HG02943 (cell line): Measurements from ENCODE around the gene TMEM176B.
"Not testable (repeated sequence)": the region's sequence is repeated elsewhere in the genome, so short reads cannot be mapped to it uniquely, and the experiment has no call there.

Experiments
- ATAC-seq: cut with Tn5 transposase; IDR thresholded peaks from one replicate; pipeline ENCODE4 v1.9.1; 2021; ENCODE audit warnings: mild to moderate bottlenecking, low read depth, moderate library complexity; ENCODE audit not compliant: unreplicated experiment

Gene TMEM176B

DNA sequence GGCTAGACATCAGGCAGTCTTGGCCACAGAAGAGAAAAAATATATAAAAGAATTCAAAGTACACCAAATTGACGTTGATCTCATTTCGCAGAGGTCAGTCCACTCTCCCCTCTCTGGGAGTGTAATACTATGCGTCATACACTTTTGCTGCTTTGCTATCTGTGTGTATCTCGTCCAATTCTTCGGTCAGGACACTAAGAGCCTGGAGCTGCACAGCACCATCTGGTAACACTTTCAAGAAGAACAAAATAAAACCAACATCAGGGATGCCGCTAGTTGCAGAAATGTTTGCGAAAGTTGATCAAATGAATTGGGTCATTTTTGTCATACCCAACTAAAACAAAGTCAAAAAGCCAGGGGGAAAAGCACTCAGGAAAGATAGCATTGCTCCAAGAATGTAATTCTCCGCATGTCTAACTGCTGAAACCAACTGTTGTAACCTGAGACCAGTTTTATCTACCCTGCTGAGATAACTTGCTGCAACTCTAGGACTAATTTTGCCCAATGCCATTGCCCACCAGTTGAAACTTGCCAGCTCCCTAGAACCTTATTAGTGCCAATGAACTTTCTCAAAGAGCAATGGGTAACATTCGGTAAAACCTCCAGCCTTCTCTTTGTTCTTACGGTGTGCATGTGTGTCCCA is 23.4 kb upstream of the TMEM176B start:
- no peak for ATAC-seq

DNA sequence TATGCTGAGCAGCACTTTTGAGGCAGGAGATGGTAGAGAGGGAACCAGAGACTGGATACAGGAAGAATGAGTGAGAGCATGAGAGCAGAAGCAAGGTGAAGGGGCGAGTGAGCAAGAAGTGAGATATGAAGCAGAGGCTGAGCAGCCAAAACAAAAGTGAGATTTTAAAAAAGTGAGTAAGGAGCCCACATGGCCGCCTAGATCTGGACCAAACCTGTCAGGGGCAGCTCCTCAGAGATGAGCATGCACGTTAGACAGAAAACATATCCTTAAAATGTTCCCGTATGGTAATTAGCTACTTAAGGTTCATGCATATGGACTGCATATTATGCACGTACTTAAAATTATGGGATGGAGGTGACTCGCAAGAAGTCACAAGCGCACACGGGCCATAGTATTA is 22.9 kb upstream of the TMEM176B start:
- ATAC-seq: no peak

DNA sequence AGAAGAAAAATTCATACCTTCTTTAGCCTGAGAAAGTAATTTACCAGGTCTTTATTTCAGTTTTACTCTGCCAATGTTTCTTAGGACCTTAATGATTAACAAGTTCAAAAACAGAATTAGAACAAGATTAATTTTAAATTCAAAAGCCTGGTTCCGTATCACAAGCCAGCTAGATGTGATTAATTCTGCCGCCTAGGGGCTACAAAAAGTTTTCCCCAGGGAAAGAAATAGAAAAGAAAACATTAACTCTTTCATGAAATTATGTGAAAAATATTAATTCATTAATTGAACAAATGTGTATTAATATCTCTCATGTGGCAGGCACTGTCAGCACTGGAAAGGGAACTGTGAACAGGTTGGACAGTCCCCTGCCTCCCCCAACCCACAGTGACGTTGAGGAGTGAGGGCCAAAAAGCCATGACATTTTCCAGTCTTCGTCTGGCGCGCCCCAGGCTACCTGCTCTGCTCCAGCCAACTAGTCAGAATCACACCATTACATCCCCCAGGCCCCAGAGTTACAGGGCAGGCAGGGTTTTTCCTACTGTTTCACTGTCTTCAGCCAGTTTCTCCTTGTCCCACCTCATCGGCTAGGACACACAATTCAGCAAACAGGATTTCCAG is 20.5 kb upstream of the TMEM176B start:
- no peak for ATAC-seq

DNA sequence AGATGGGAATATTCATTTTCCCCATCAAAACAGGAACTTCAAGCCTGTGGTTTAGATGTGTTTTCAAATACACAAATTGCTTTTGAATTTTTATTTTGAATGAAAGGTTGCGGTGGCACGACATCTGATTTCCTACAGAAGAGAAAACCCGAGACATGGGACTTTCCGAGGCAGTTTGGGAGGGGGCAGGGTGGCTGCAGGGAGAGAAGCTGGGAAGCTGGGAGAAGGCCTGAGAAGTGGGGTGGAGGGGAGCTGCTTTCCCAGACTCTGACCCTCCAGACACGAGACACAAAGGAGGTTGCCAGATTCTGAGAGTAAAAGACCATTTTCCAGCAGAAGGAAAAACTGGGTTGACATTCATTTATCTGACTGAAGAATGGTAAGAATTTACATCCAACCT is 20.0 kb upstream of the TMEM176B start:
- ATAC-seq: no peak

DNA sequence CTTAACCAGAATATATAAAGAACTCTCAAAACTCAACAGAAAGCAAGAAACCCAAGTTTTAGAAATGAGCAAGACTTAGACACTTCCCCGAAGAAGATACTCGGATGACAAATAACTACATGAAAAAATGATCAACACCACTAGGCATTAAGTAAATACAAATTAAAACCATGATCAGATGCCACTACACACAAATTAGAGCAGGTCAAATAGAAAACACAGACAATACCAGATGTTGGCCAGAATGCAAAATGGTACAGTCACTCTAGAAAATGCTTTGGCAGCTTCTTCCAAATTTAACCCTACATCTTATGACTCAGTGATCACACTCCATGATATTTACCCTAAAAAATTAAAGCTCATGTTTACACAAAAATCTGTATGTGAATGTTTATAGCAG is 18.8 kb upstream of the TMEM176B start:
- no peak for ATAC-seq

DNA sequence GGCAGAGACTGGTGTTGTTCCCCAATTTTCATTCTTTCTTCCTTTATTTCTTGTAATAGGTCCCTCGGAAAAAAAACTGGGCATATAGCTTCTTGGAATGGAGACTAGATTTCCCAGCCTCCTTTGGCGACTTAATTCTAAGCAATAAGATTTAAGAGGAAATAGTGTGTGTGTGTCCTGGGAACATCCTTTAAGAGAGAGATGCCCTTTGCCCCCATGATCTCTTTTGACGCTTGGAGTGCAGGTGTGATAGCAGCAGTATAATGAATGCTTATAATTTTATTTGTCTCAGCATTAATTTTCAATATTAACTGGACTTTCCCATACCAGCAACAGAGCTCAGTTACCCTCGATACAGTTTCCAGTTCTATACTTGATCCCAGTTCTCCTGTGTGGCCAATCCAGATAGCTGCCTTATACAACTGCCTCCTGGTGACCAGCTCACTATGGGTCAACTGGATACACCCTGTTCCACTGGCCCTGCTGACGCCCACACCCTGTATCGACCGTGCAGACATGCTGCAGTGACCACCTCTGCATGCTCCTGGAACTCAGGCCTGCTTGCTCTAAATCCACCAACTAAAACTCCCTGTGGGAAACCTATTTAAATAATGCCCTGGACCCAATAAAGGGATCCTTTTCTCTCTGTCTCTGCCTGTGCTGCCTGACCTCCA is 14.3 kb upstream of the TMEM176B start:
- ATAC-seq: no peak

DNA sequence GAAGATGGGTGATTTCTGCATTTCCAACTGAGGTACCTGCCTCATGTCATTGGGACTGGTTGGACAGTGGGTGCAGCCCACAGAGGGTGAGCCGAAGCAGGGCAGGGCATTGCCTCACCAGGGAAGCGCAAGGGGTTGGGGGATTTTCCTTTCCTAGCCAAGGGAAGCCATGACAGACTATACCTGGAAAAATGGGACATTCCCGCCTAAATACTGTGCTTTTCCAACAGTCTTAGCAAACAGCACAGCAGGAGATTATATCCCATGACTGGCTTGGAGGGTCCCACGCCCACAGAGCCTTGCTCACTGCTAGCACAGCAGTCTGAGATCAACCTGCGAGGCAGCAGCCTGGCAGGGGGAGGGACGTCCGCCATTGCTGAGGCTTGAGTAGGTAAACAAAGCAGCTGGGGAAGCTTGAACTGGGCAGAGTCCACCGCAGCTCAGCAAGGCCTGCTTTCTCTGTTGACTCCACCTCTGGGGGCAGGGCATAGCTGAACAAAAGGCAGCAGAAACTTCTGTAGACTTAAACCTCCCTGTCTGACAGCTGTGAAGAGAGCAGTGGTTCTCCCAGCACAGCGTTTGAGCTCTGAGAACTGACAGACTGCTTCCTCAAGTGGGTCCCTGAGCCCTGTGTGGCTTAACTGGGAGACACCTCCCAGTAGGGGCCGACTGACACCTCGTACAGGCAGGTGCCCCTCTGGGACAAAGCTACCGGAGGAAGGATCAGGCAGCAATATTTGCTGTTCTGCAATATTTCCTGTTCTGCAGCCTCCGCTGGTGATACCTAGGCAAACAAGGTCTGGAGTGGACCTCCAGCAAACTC is 7.7 kb upstream of the TMEM176B start:
- not testable (repeated sequence) for ATAC-seq

DNA sequence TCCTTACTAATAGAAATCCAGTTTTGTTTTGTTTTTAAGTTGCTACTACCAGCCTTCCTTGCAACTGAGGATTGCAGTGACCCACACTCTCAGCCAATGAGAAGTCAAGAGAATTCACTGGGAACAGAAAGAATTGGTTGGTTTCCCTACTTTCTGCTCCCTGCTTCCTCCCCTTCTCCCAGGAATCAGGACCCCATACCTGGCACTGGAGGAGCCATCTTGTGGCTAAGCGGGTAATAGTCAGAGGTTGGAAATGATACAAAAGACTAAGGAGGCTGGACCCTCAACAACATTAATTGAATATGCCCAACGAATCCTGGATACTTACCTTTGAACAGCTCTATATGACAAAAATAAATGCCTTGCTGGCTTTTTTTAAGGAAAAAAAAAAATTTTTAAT is 6.7 kb upstream of the TMEM176B start:
- ATAC-seq: no peak

DNA sequence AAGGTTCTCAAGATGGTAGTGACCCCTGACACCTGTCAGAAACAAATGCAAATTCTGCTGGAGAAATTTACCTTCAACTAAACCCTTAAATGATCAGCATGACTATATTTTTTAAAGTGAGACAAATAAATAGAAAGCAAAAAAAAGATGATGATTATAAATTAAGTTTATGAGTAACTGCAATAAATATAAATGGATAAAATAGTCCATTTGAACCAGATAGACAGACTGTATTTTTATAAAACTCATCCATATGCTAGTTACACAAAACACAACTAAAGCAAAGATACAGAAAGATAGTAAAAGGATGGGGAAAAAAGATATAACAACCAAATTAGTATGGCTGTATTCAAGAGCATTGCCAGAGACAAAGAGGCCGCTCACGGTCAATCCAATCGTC is 6.3 kb upstream of the TMEM176B start:
- ATAC-seq: no peak

DNA sequence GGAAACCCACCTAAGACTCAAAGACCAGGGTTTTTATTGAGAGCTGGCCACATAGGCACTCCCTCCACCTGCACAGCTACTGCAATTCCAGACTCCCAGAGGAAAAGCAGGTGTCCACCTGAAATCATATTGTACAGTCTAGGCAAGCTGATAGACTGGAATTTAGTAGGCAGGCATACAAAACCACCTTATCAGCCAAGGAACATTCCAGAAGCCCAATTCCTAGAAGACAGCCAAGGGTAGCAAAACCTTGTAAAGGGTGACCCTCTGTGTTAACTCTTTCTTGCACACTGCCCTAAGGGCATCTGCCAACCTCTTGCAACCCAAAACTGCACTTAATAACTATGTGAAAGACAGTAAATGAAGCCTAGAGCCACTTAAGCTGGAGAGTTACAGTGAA is 5.7 kb upstream of the TMEM176B start:
- no peak for ATAC-seq

DNA sequence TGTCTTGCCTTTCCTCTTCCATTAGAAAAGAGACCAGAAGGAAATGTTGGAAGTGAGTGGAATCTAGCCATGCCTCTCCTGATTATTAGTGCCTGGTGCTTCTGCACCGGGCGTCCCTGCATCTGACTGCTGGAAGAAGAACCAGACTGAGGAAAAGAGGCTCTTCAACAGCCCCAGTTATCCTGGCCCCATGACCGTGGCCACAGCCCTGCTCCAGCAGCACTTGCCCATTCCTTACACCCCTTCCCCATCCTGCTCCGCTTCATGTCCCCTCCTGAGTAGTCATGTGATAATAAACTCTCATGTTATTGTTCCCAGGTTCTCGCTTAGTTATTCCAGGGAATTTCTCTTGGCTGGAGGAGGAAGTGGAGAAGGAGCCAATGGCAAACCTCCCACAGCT is 4.6 kb upstream of the TMEM176B start:
- ATAC-seq: no peak

DNA sequence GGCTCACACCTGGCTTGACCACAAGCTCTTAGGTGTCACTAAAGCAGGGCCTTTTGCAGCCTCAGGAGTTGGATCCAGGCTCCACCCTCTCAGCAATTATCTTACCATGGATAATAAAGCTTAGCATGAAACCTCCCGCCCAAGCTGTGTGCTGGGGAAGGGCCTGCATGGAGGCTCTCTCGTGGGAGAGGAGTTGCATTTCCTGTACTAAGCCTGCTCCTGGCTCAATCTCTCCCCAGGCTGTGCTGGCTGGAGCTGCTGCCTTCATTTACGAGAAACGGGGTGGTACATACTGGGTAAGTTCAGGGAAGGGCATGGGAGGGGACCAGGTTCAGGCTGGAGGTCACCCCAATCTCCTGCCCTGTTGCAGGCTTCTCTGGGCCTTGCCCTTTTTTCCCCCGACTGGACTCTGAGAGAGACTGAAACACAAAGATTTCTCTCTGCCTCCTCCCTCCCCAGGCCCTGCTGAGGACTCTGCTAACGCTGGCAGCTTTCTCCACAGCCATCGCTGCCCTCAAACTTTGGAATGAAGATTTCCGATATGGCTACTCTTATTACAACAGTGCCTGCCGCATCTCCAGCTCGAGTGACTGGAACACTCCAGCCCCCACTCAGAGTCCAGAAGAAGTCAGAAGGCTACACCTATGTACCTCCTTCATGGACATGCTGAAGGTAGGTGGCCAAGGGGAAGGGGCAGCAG is 3.1 kb upstream of the TMEM176B start:
- ATAC-seq: no peak

DNA sequence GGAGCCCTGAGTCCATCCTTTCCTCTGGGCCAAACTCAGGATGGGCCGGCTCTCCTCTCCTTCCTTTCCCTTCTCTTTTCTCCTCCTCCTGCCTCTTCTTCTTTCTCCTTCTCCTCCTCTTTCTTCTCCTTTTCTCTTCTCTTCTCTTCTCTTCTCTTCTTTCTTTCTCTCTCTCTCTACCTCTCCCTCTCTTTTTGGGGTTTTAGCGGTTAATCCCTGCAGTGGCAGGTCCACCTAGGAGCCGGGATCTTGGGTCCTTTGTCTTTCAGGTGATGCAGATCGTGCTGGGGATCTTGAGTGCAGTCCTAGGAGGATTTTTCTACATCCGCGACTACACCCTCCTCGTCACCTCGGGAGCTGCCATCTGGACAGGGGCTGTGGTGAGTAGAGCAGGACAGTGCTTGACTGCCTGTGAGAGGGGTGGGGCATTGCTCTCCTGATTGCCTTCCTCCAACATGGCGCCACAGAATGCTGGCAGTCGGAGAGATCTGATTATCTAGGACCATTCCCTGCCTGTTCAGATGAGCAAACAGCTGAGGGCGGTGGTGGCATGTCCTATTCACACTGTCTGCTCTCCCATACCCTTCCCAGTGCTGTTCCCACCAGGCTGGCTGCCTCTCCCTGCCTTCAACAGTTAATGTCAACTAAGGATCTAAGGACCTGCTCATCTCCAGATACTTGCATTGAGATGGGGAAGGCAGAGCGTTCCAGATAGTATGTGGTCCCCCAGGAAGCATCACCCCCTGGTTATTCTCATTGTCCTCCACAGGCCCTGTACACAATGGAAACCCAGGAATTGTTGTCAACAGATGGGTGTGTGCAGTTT is 2.0 kb upstream of the TMEM176B start:
- no peak for ATAC-seq

DNA sequence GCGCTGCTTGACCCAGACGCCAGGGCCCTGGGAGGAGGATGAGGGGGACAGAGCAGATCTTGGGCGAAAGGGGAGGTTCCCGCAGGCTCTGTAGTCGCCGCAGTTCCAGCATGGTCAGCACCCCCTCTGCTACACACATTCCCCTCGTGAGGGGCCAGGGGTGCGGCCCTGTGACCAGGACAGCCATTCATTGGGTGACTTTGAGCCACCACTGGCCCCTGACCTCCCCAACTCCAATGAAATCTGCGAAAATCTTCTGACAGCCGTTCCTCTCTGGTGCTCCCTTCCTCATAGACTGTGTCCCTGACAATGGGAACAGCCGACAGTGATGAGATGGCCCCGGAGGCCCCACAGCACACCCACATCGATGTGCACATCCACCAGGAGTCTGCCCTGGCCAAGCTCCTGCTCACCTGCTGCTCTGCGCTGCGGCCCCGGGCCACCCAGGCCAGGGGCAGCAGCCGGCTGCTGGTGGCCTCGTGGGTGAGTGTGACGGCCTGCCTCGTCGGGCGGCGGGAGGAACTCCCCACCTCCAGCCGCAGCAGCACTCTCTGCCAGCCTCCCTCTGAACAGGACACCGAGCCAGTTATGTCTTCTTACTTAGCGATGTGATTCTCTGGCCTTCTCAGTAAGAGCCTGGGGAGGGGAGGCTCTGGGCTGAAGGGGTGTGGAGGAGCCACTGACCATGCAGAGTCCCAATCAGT is 1.2 kb upstream of the TMEM176B start:
- no peak for ATAC-seq

DNA sequence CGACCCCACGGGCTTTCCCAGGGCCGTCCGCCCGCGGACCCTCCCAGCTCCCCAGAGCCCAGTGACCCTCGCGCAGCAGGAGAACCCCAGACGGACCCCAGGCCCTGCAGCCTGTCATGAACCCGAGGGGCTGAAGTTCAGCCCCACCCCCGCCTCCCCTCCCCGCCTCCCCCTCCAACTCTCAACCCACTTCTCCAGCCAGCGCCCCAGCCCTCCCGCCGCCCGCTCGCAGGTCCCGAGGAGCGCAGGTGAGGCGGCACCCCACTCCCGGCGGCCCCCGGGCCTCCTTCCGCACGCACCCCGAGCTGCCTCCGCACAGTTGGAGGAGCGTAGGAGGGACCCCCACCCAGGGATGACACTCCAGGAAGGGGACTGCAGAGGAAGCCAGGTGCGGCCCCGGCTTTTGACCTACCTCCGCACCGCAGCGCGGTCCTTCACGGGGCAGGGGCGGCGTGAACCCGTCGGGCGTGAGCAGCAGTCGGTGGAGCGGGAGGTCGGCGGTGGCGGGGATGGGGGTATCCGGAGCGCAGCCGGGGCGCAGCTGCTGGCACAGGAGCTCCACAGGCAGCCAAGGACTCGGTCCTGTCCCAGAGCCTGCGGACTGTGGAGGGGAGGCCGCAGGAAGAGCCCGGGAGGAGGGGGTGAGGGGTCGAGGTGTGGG is 547 bp upstream of the TMEM176B start, which contains the start of gene TMEM176A:
TMEM176A (plus strand) TSS at position 189 of the 661 bp plus-strand sequence. CDS start 782 bp downstream, outside the sequence.
- no peak for ATAC-seq

DNA sequence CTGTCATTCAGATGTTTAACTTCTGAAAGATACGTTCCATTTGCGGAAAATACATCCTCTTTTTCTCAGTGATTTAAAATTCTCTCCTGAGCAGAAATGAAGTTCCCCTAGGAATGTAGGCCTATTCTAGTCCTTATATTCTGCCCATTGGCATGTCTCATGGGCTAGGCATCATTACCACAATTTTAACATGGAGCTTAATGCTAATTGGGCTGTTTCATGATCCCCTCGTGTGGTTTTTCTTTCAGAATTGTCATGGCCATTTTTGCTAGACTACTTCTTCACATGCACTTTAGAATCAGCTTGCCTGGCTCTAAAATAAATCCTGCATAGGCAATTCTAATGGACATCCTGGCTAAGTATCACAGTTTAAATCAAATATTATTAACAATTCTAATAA is 1.0 kb downstream of the TMEM176B start:
- ATAC-seq: no peak

DNA sequence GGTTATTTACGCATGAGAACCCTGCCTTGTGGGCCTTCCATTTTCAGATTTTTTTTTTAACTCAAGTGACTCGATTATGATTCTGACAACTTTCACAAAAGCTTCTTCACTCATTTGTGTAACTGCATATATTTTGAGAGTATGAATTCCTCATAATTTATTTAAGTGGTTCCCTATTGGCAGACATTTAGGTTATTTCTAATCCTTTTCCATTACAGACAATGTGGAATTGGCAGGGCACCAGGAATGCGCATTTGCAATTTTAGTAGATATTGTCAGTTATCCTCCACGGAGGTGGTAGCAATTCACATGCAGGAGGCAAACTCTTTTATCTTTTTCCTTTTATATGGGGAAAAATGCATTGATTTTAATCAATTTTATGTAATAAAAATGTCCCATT is 2.5 kb downstream of the TMEM176B start:
- no peak for ATAC-seq

DNA sequence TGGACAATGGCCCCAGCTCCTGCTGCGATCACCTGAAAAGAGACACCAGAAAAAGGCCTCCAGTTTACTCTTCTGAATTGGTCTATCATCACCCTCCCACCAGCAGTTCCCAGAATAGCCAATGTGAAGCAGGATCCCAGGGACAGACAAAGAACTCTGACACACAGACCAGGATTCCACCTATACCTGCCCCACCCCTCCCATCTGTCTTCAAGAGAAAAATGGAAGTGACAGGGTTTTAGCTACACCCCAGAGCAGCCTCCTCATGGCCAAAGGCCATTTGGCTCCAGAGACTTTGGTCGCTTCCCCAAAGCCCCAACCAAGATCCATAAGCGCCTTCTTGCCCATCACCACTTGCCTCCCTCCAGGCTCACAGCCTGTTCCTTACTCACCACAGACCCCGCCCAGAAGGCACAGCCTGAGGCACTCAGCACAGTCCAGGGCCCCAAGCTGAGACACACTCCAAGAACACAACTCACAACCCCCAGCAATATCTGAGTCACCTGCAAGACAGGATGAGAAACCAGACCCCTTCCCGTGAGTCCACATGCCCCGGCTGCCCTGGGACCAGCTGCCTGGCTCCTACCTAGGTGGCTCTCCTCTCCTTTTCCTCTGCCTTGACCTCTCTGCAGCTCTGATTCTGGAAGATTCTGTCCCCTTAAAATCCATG is 6.5 kb downstream of the TMEM176B start:
- ATAC-seq: no peak
